ENCODE data around the gene AHDC1. TPM values are rescaled to one million over a fixed set of nuclear protein-coding genes. Genes with fewer than 3 reads are reported as not detected.

Gene AHDC1
- total and polyA plus RNA-seq, 7 donors: 1.8 to 34.1 (median 12.1) TPM

GRCh38 chr1:27590917-27591508, 12.9 kb downstream of the AHDC1 start:
- Histone ChIP-seq H3K27me3 (no peaks in the 10 kb centered on the region), H3K4me1 (peaks cover 0 to 98% (median 87%) of the 10 kb centered on the region in 4 donors), H3K4me3 (no peak overlapping the region), H3K9me3 (no peaks in the 10 kb centered on the region), H3K27ac (peak overlapping the region; percentile 78 to 100 (median 96)), H3K36me3 (no peaks in the 10 kb centered on the region)
- no peak for DNase-seq
- WGBS, 2 donors: 46 to 74% methylated on average over 5 of the region's 5 CpGs
- intact Hi-C loops (cut with DNase I): no loop called here
- TF ChIP-seq EP300 (IDR thresholded peaks at IDR 0.05) (no peak), POLR2A (IDR thresholded peaks at IDR 0.05) (no peak), CTCF (IDR thresholded peaks at IDR 0.05) (no peak), POLR2AphosphoS5 (IDR thresholded peaks at IDR 0.05) (no peak)

- WGBS, 2 donors: 41 to 57% methylated on average over 13 of the region's 13 CpGs
- no peak overlapping the region for H3K4me3 ChIP-seq
- H3K36me3 ChIP-seq: no peaks in the 10 kb centered on the region
- DNase-seq: peak; percentile 85
- H3K9me3 ChIP-seq: no peaks in the 10 kb centered on the region
- peak overlapping the region; percentile 78 to 100 (median 96) for H3K27ac ChIP-seq
- TF ChIP-seq POLR2A (IDR thresholded peaks at IDR 0.05): no peak
- no peak for TF ChIP-seq CTCF (IDR thresholded peaks at IDR 0.05)
- no peak for TF ChIP-seq EP300 (IDR thresholded peaks at IDR 0.05)
- TF ChIP-seq POLR2AphosphoS5 (IDR thresholded peaks at IDR 0.05): no peak
- H3K4me1 ChIP-seq: peaks cover 0 to 92% (median 76%) of the 10 kb centered on the region in 4 donors
- intact Hi-C loops (cut with DNase I): no loop called here
- H3K27me3 ChIP-seq: no peaks in the 10 kb centered on the region
Measured at GRCh38 chr1:27589841-27590426, 14.0 kb downstream of the AHDC1 start.

- H3K27ac ChIP-seq: peak overlapping the region; percentile 78 to 100 (median 96)
Measured at GRCh38 chr1:27589441-27589840, 14.5 kb downstream of the AHDC1 start.

GRCh38 chr1:27588256-27589232, 15.4 kb downstream of the AHDC1 start:
- Histone ChIP-seq H3K4me3 (no peak overlapping the region), H3K4me1 (peaks cover 0 to 78% (median 64%) of the 10 kb centered on the region in 4 donors), H3K36me3 (no peaks in the 10 kb centered on the region), H3K27me3 (no peaks in the 10 kb centered on the region), H3K9me3 (no peaks in the 10 kb centered on the region), H3K27ac (peak overlapping the region; percentile 78 to 100 (median 96))
- no peak for TF ChIP-seq EP300 (IDR thresholded peaks at IDR 0.05)
- peak in 1 of 4 donors; percentile 4 for TF ChIP-seq POLR2AphosphoS5 (IDR thresholded peaks at IDR 0.05)
- no peak for DNase-seq
- WGBS, 2 donors: 76 to 83% methylated on average over 12 of the region's 12 CpGs
- intact Hi-C loops (cut with DNase I): no loop called here

More at GRCh38 chr1:27589441-27589840, 14.5 kb downstream of the AHDC1 start:
- H3K4me1 ChIP-seq: peaks cover 0 to 87% (median 71%) of the 10 kb centered on the region in 4 donors
- no peaks in the 10 kb centered on the region for H3K9me3 ChIP-seq
- no peak for DNase-seq
- H3K4me3 ChIP-seq: no peak overlapping the region
- no peak for TF ChIP-seq POLR2AphosphoS5 (IDR thresholded peaks at IDR 0.05)
- no peak for TF ChIP-seq CTCF (IDR thresholded peaks at IDR 0.05)
- TF ChIP-seq EP300 (IDR thresholded peaks at IDR 0.05): no peak
- TF ChIP-seq POLR2A (IDR thresholded peaks at IDR 0.05): no peak
- WGBS, 2 donors: 83 to 91% methylated on average over 6 of the region's 6 CpGs
- no peaks in the 10 kb centered on the region for H3K36me3 ChIP-seq
- H3K27me3 ChIP-seq: no peaks in the 10 kb centered on the region
- intact Hi-C loops (cut with DNase I): no loop called here

GRCh38 chr1:27585684-27586083, 18.3 kb downstream of the AHDC1 start:
- no peaks in the 10 kb centered on the region for H3K27me3 ChIP-seq
- no peak for DNase-seq
- peaks cover 0 to 58% (median 39%) of the 10 kb centered on the region in 4 donors for H3K4me1 ChIP-seq
- H3K9me3 ChIP-seq: no peaks in the 10 kb centered on the region
- no peaks in the 10 kb centered on the region for H3K36me3 ChIP-seq
- H3K27ac ChIP-seq: peak overlapping the region in 3 of 4 donors; percentile 7 to 100 (median 99)
- no peak overlapping the region for H3K4me3 ChIP-seq
- WGBS, 2 donors: 72 to 75% methylated on average over 3 of the region's 3 CpGs
- TF ChIP-seq EP300 (IDR thresholded peaks at IDR 0.05) (no peak), POLR2AphosphoS5 (IDR thresholded peaks at IDR 0.05) (no peak), POLR2A (IDR thresholded peaks at IDR 0.05) (no peak), CTCF (IDR thresholded peaks at IDR 0.05) (no peak)
- intact Hi-C loops (cut with DNase I): no loop called here

Measured in sigmoid colon (tissue), 7 donors.